Ascending aorta (tissue), 2 donors: ENCODE data around the gene SNX8. TPM values are rescaled to one million over a fixed set of nuclear protein-coding genes. Genes with fewer than 3 reads are reported as not detected.

ENCODE experiments used
- DNase-seq, 2 donors: peaks; one replicate each; pipeline ENCODE4 v3.0.0-alpha.2; 2019; ENCODE audit warnings: low spot score in 2 of 2
- H3K27ac ChIP-seq, 2 donors: fragments of 200-600 bp; sonication (generic); one replicate each; pipeline ENCODE4 v1.5.1; 2016 to 2017; ENCODE audit warnings: mild to moderate bottlenecking in 1 of 2
- H3K27me3 ChIP-seq: fragments of 200-600 bp; sonication (generic); one replicate; pipeline ENCODE4 v1.5.1; 2017
- H3K36me3 ChIP-seq, 2 donors: fragments of 200-600 bp; sonication (generic); one replicate each; pipeline ENCODE4 v1.5.1; 2016
- H3K4me1 ChIP-seq, 2 donors: fragments of 200-600 bp; sonication (generic); one replicate each; pipeline ENCODE4 v1.5.1; 2016 to 2017; ENCODE audit warnings: mild to moderate bottlenecking in 1 of 2
- H3K4me3 ChIP-seq, 2 donors: fragments of 200-600 bp; sonication (generic); one replicate each; pipeline ENCODE4 v1.5.1; 2016 to 2017; ENCODE audit warnings: mild to moderate bottlenecking in 1 of 2
- H3K9me3 ChIP-seq, 2 donors: fragments of 200-600 bp; sonication (generic); one replicate each; pipeline ENCODE4 v1.5.1; 2016
- CTCF ChIP-seq, 3 experiments: fragments of 200-600 bp in 2 of 3; fragments of 450-650 bp in 1 of 3; sonication (generic) in 2 of 3; IDR thresholded peaks; one replicate each; pipeline ENCODE4 v1.5.1; 2016 to 2019; ENCODE audit warnings: antibody characterized with exemption in 3 of 3, mild to moderate bottlenecking in 1 of 3, moderate library complexity in 1 of 3
- intact Hi-C: fragments of 100-400 bp; cut with DNase I; formaldehyde crosslinking; loops from one replicate; pipeline ENCODE4 v1.15.1; 2023
- total RNA-seq: library from RNA; depleted of rRNA; stranded (reverse); fragments of >200 nt; gene quantifications from one replicate; pipeline ENCODE4 v1.1.0, GENCODE V29; 2016

SNX8 gene
- total RNA-seq, 1 donor from 2014 or later: 12.2 TPM

GRCh38 chr7:2301511-2301863 lies 12.8 kb downstream of the SNX8 start:
- H3K4me1 ChIP-seq: no peaks in the 10 kb centered on the region
- no peak overlapping the region for H3K27ac ChIP-seq
- no peak for DNase-seq
- no peak overlapping the region for H3K4me3 ChIP-seq
- intact Hi-C loops: no loop called here
- TF ChIP-seq CTCF (IDR thresholded peaks at IDR 0.05): no peak
- no peaks in the 10 kb centered on the region for H3K27me3 ChIP-seq
- H3K36me3 ChIP-seq: no peaks in the 10 kb centered on the region
- H3K9me3 ChIP-seq: no peaks in the 10 kb centered on the region

GRCh38 chr7:2299870-2300512 lies 14.2 kb downstream of the SNX8 start:
- H3K9me3 ChIP-seq: no peaks in the 10 kb centered on the region
- TF ChIP-seq CTCF (IDR thresholded peaks at IDR 0.05): no peak
- intact Hi-C loops: no loop called here
- no peaks in the 10 kb centered on the region for H3K27me3 ChIP-seq
- H3K36me3 ChIP-seq: no peaks in the 10 kb centered on the region
- peak overlapping the region in 1 of 2 donors; percentile 8 for H3K4me3 ChIP-seq
- H3K27ac ChIP-seq: peak overlapping the region; percentile 53 to 63
- no peaks in the 10 kb centered on the region for H3K4me1 ChIP-seq
- no peak for DNase-seq

GRCh38 chr7:2299131-2299829 lies 15.0 kb downstream of the SNX8 start:
- H3K27ac ChIP-seq: peak overlapping the region; percentile 53 to 63

GRCh38 chr7:2296832-2297231 lies 17.4 kb downstream of the SNX8 start:
- TF ChIP-seq CTCF (IDR thresholded peaks at IDR 0.05): no peak
- Histone ChIP-seq H3K27me3 (no peaks in the 10 kb centered on the region), H3K4me1 (no peaks in the 10 kb centered on the region), H3K27ac (no peak overlapping the region), H3K9me3 (no peaks in the 10 kb centered on the region), H3K4me3 (no peak overlapping the region), H3K36me3 (no peaks in the 10 kb centered on the region)
- intact Hi-C loops: no loop called here
- no peak for DNase-seq

More at GRCh38 chr7:2299131-2299829, 15.0 kb downstream of the SNX8 start:
- H3K36me3 ChIP-seq: no peaks in the 10 kb centered on the region
- DNase-seq: peak; percentile 12 to 68
- peak overlapping the region in 1 of 2 donors; percentile 8 for H3K4me3 ChIP-seq
- H3K9me3 ChIP-seq: no peaks in the 10 kb centered on the region
- H3K4me1 ChIP-seq: no peaks in the 10 kb centered on the region
- intact Hi-C loops: no loop called here
- TF ChIP-seq CTCF (IDR thresholded peaks at IDR 0.05): no peak
- no peaks in the 10 kb centered on the region for H3K27me3 ChIP-seq

GRCh38 chr7:2295936-2296620 lies 18.2 kb downstream of the SNX8 start:
- no peaks in the 10 kb centered on the region for H3K9me3 ChIP-seq
- H3K36me3 ChIP-seq: no peaks in the 10 kb centered on the region
- TF ChIP-seq CTCF (IDR thresholded peaks at IDR 0.05): no peak
- intact Hi-C loops: no loop called here
- H3K4me3 ChIP-seq: no peak overlapping the region
- H3K27me3 ChIP-seq: no peaks in the 10 kb centered on the region
- no peak for DNase-seq
- no peak overlapping the region for H3K27ac ChIP-seq
- H3K4me1 ChIP-seq: no peaks in the 10 kb centered on the region
